IMR-90 (cell line): ENCODE results near the gene ZNF641. TPM values are rescaled to one million over a fixed set of nuclear protein-coding genes. Genes with fewer than 3 reads are reported as not detected.

ENCODE experiments used
- ATAC-seq: fragments of 200-7000 bp; cut with Tn5 transposase; 2 replicates; pipeline ENCODE4 v1.9.1; 2020; ENCODE audit warnings: low read depth, mild to moderate bottlenecking, moderate library complexity
- BruUV-seq: library from RNA; stranded (reverse); fragments of 400-500 nt; replicated peaks from 2 replicates; lab custom pipeline; 2021; lab: Mats Ljungman, UMichigan
- CTCF ChIA-PET: fragments of 300-600 bp; formaldehyde crosslinking; extraction: SDS; loops from one replicate; lab custom pipeline; 2021; ENCODE audit warnings: antibody characterized with exemption; lab: Yijun Ruan, JAX
- POLR2A ChIA-PET: fragments of 300-600 bp; sonication (Branson Sonifier 250); formaldehyde crosslinking; loops from one replicate; lab custom pipeline; 2022; ENCODE audit warnings: antibody characterized with exemption; ENCODE audit not compliant: unreplicated experiment; lab: Charles Lee
- DNase-seq: peaks from one replicate; pipeline ENCODE4 v3.0.0; 2013
- H2AFZ ChIP-seq: replicated peaks from 2 replicates; pipeline ENCODE3; 2013; ENCODE audit warnings: low read length, mild to moderate bottlenecking; ENCODE audit not compliant: poor library complexity
- H2AK5ac ChIP-seq: 2 replicates; pipeline ENCODE4 v1.6.1; 2013; ENCODE audit warnings: low read depth, low read length, inconsistent platforms
- H2AK9ac ChIP-seq: replicated peaks from 2 replicates; pipeline ENCODE3; 2013; ENCODE audit warnings: mild to moderate bottlenecking, low read depth, low read length, moderate library complexity; ENCODE audit not compliant: poor library complexity
- H2BK120ac ChIP-seq: 2 replicates; pipeline ENCODE4 v1.6.1; 2013; ENCODE audit warnings: low read depth, low read length, inconsistent platforms
- H2BK15ac ChIP-seq: 3 replicates; pipeline ENCODE4 v1.6.1; 2013; ENCODE audit warnings: low read depth, low read length, inconsistent platforms
- H2BK20ac ChIP-seq: 2 replicates; pipeline ENCODE4 v1.6.1; 2013; ENCODE audit warnings: low read depth, mild to moderate bottlenecking, inconsistent platforms, low read length, moderate library complexity
- H2BK5ac ChIP-seq: 2 replicates; pipeline ENCODE4 v1.6.1; 2013; ENCODE audit warnings: mild to moderate bottlenecking, low read depth, low read length, inconsistent platforms; ENCODE audit not compliant: poor library complexity, severe bottlenecking
- H3K14ac ChIP-seq: replicated peaks from 2 replicates; pipeline ENCODE4 v1.6.1; 2013; ENCODE audit warnings: low read depth, low read length, inconsistent platforms
- H3K18ac ChIP-seq: 2 replicates; pipeline ENCODE4 v1.6.1; 2013; ENCODE audit warnings: low read depth, low read length, control low read depth
- H3K23ac ChIP-seq: 2 replicates; pipeline ENCODE4 v1.6.1; 2013; ENCODE audit warnings: low read depth, low read length, inconsistent platforms
- H3K27ac ChIP-seq: 2 replicates; pipeline ENCODE4 v1.5.1; 2013; ENCODE audit warnings: mild to moderate bottlenecking, control low read depth, low read length; ENCODE audit not compliant: insufficient read depth
- H3K27me3 ChIP-seq: 2 replicates; pipeline ENCODE4 v1.6.1; 2013; ENCODE audit warnings: low read length; ENCODE audit not compliant: control insufficient read depth, insufficient read depth
- H3K36me3 ChIP-seq: 2 replicates; pipeline ENCODE4 v1.6.1; 2013; ENCODE audit warnings: low read length, mixed read lengths; ENCODE audit not compliant: control insufficient read depth, insufficient read depth
- H3K4ac ChIP-seq: 2 replicates; pipeline ENCODE4 v1.6.1; 2013; ENCODE audit warnings: low read depth, low read length, inconsistent platforms
- H3K4me1 ChIP-seq: 2 replicates; pipeline ENCODE4 v1.6.1; 2013; ENCODE audit warnings: low read length, mixed read lengths; ENCODE audit not compliant: control insufficient read depth, insufficient read depth
- H3K4me2 ChIP-seq: 2 replicates; pipeline ENCODE4 v1.6.1; 2013; ENCODE audit warnings: low read depth, mild to moderate bottlenecking, control low read depth, low read length, moderate library complexity
- H3K4me3 ChIP-seq: 2 replicates; pipeline ENCODE4 v1.5.1; 2013; ENCODE audit warnings: low read depth, mild to moderate bottlenecking, control low read depth, low read length, moderate library complexity; ENCODE audit not compliant: insufficient read depth
- H3K56ac ChIP-seq: 2 replicates; pipeline ENCODE4 v1.6.1; 2013; ENCODE audit warnings: low read length, inconsistent platforms; ENCODE audit not compliant: insufficient read depth; ENCODE audit errors: extremely low read depth
- H3K79me1 ChIP-seq, 2 experiments: 2 replicates each; pipeline ENCODE4 v1.6.1; 2013; ENCODE audit warnings: low read length in 2 of 2, inconsistent platforms in 1 of 2, low read depth in 1 of 2
- H3K9ac ChIP-seq: 2 replicates; pipeline ENCODE4 v1.6.1; 2013; ENCODE audit warnings: low read depth, low read length, control low read depth
- H3K9me1 ChIP-seq: 2 replicates; pipeline ENCODE4 v1.6.1; 2013; ENCODE audit warnings: low read length, inconsistent platforms; ENCODE audit not compliant: insufficient read depth
- H3K9me3 ChIP-seq: 2 replicates; pipeline ENCODE4 v1.6.1; 2013; ENCODE audit warnings: low read length; ENCODE audit not compliant: control insufficient read depth, insufficient read depth
- H4K20me1 ChIP-seq: 2 replicates; pipeline ENCODE4 v1.6.1; 2013; ENCODE audit warnings: low read length, inconsistent platforms; ENCODE audit not compliant: insufficient read depth
- H4K5ac ChIP-seq: 2 replicates; pipeline ENCODE4 v1.6.1; 2013; ENCODE audit warnings: mild to moderate bottlenecking, low read depth, low read length, control low read depth
- H4K8ac ChIP-seq, 2 experiments: 2 replicates each; pipeline ENCODE4 v1.6.1; 2013; ENCODE audit warnings: low read depth in 2 of 2, low read length in 2 of 2, control low read depth in 1 of 2, inconsistent platforms in 1 of 2
- H4K91ac ChIP-seq: 2 replicates; pipeline ENCODE4 v1.6.1; 2013; ENCODE audit warnings: low read depth, low read length, inconsistent platforms; ENCODE audit not compliant: insufficient read depth
- CEBPB ChIP-seq: IDR thresholded peaks from 2 replicates; pipeline ENCODE4 v1.6.1; 2012; ENCODE audit warnings: low read depth, low read length, improper control_type of control experiment
- CHD1 ChIP-seq: IDR thresholded peaks from 2 replicates; pipeline ENCODE4 v1.6.1; 2012; ENCODE audit warnings: low read depth, low read length, improper control_type of control experiment
- MAFK ChIP-seq: IDR thresholded peaks from 2 replicates; pipeline ENCODE4 v1.6.1; 2012; ENCODE audit warnings: low read depth, low read length, improper control_type of control experiment
- MXI1 ChIP-seq: IDR thresholded peaks from 2 replicates; pipeline ENCODE4 v1.6.1; 2012; ENCODE audit warnings: low read depth, mild to moderate bottlenecking, low read length, moderate library complexity, borderline replicate concordance
- POLR2A ChIP-seq: IDR thresholded peaks from 2 replicates; pipeline ENCODE4 v1.6.1; 2012; ENCODE audit warnings: mild to moderate bottlenecking, low read depth, low read length
- SMC3 ChIP-seq: fragments of 150-350 bp; IDR thresholded peaks from 2 replicates; pipeline ENCODE4 v1.6.1; 2016; ENCODE audit warnings: low read depth, mild to moderate bottlenecking, antibody characterized with exemption, low read length, moderate library complexity
- WGBS, 2 experiments: methylation state at CpG; one replicate each; pipeline versions ENCODE4 v1.1.5 to v1.1.7; 2013; ENCODE audit warnings: missing lambda C conversion rate in 2 of 2; ENCODE audit not compliant: insufficient read length in 1 of 2; ENCODE audit errors: extremely low coverage in 2 of 2; 5-methylcytosine and 5-hydroxymethylcytosine counted together
- dilution Hi-C: fragments of 300-500 bp; cut with HindIII; formaldehyde crosslinking; loops from one replicate; pipeline ENCODE4 v1.14.3; 2018; ENCODE audit warnings: low sequenced_read_pairs; ENCODE audit not compliant: unreplicated experiment
- in situ Hi-C: fragments of 300-500 bp; cut with MboI; formaldehyde crosslinking; loops from 3 replicates; pipeline ENCODE4 v1.14.3; 2019; ENCODE audit warnings: low sequenced_read_pairs, inconsistent platforms, mixed read lengths
- intact Hi-C: fragments of 100-400 bp; cut with micrococcal nuclease; formaldehyde crosslinking; loops from 2 replicates; pipeline ENCODE4 v1.10.0; 2022
- polyA plus RNA-seq, 3 experiments: library from polyadenylated mRNA; depleted of rRNA; stranded (reverse); fragments of >200 nt; gene quantifications; 2 replicates each; pipeline ENCODE4 v1.2.3, GENCODE V29; 2012; ENCODE audit warnings: low replicate concordance in 1 of 3
- total RNA-seq: library from RNA; depleted of rRNA; stranded (reverse); fragments of >200 nt; gene quantifications from 2 replicates; pipeline ENCODE4 v1.2.3, GENCODE V29; 2012
- TF ChIP-seq, protein P1 (sequence below): fragments of 150-350 bp; IDR thresholded peaks from 2 replicates; pipeline ENCODE4 v1.6.1; 2017; ENCODE audit warnings: mild to moderate bottlenecking, antibody characterized with exemption, low read length, low read depth

Gene ZNF641
- total and polyA plus RNA-seq, 2 of the 4 experiments (the other 2 are of a cell fraction): 2.5 to 5.2 TPM

DNA sequence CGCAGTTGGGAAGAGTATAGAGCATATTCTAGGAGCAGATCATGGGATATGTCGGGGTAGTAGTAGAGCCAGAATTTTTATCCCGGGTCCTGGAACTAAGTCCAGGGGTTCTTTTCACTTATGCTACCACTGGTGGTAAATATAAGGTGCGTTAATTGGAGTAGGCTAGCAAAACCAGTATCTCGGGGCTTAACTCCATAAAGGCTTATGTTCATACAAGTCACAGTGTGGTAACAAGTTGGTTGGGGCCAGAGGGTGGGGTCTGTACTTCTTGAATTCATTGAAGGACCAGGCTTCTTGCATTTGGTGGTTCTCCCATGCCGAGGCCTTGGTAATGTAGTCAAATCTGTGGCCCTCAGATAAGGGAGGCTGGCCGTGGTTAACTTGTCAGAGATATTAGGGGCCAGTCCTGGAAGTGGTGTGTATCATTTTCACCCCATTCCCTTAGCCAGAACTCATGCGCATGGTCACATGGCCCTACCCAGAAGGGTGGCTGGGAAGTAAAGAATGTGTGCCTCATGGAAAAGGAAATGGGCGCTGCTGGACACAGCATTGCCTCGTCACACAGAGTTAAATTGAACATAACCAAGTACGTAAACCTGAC, 1.5 kb upstream of the ZNF641 start:
- TF ChIP-seq, protein P1, sequence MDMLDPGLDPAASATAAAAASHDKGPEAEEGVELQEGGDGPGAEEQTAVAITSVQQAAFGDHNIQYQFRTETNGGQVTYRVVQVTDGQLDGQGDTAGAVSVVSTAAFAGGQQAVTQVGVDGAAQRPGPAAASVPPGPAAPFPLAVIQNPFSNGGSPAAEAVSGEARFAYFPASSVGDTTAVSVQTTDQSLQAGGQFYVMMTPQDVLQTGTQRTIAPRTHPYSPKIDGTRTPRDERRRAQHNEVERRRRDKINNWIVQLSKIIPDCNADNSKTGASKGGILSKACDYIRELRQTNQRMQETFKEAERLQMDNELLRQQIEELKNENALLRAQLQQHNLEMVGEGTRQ: no peak
- TF ChIP-seq CEBPB: no peak
- no peak for TF ChIP-seq MAFK
- TF ChIP-seq MXI1: no peak
- no peak for TF ChIP-seq SMC3
- TF ChIP-seq POLR2A: no peak
- no peak for TF ChIP-seq CHD1
- no peaks in the 10 kb centered on the region for H3K9me3 ChIP-seq
- H2BK5ac ChIP-seq: no peak overlapping the region
- H4K91ac ChIP-seq: no peak overlapping the region
- H2AK5ac ChIP-seq: no peak overlapping the region
- no peaks in the 10 kb centered on the region; the same call in 1 of the 2 replicates for H3K4me1 ChIP-seq
- no peak overlapping the region for H3K4ac ChIP-seq
- H2BK20ac ChIP-seq: no peak overlapping the region
- no peak overlapping the region; the same call in 1 of the 2 replicates for H3K23ac ChIP-seq
- H3K4me2 ChIP-seq: no peak overlapping the region
- H3K9ac ChIP-seq: no peak overlapping the region
- no peak overlapping the region for H2AK9ac ChIP-seq
- no peaks in the 10 kb centered on the region for H3K36me3 ChIP-seq
- H3K27ac ChIP-seq: no peak overlapping the region
- dilution Hi-C loops: no loop called here
- in situ Hi-C loops: no loop called here
- intact Hi-C loops: loop anchor here (5.0 kb wide), 1 partner anchor 155 kb away; no protein-coding TSS in a partner anchor
- POLR2A ChIA-PET: no interaction called here
- CTCF ChIA-PET: no interaction called here
- WGBS, 2 experiments: 100% methylated on average over 1 of the region's 11 CpGs; no CpG with 5 or more reads in 1 of the 2 experiments
- no peaks in the 10 kb centered on the region for H3K9me1 ChIP-seq
- no peak for ATAC-seq
- no peak overlapping the region for H2BK120ac ChIP-seq
- no peak overlapping the region for H3K56ac ChIP-seq
- 0 out of 4 replicates have a peak, but pooled peaks cover 0 to 3% of the 10 kb centered on the region in 2 experiments for H3K79me1 ChIP-seq
- BruUV-seq: no TSS peak
- H4K5ac ChIP-seq: no peak overlapping the region
- H3K18ac ChIP-seq: no peak overlapping the region
- H4K20me1 ChIP-seq: no peaks in the 10 kb centered on the region
- no peak overlapping the region for H2BK15ac ChIP-seq
- 0 out of 2 replicates have a peak, but pooled peaks cover 2% of the 10 kb centered on the region for H3K27me3 ChIP-seq
- H2AFZ ChIP-seq: no peak overlapping the region
- H3K14ac ChIP-seq: no peak overlapping the region
- H3K4me3 ChIP-seq: no peak overlapping the region
- no peak overlapping the region for H4K8ac ChIP-seq
- no peak for DNase-seq
